Measurements from ENCODE around the gene CIITA. TPM values are rescaled to one million over a fixed set of nuclear protein-coding genes. Genes with fewer than 3 reads are reported as not detected.

Gene CIITA
- total and polyA plus RNA-seq, 8 donors: 1.8 to 39.7 (median 5.4) TPM

DNA sequence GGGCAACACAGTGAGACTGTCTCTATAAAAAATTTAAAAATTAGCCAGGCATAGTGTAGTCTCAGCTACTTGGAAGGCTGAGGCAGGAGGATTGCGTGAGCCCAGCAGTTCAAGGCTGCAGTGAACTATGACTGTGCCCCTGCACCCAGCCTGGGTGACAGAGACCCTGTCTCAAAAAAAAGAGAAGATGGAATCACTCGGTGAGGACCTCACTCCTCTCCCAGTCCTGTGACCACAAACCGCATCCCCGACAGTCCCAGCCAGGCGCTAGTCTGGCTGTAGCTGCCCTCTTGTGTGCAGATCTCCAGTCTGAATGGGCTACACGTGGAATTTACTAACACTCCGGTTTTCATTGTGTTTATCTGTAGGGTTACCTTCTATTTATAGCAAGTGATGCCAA, 54.1 kb downstream of the CIITA start:
- peaks cover 4 to 24% (median 10%) of the 10 kb centered on the region in 3 donors for H3K4me1 ChIP-seq
- no peak for TF ChIP-seq CTCF (IDR thresholded peaks at IDR 0.05)
- WGBS, 2 donors: 69 to 76% methylated on average over 7 of the region's 7 CpGs
- H3K27ac ChIP-seq: no peak overlapping the region
- intact Hi-C loops (cut with DNase I): no loop called here
- no peak overlapping the region for H3K4me3 ChIP-seq
- H3K27me3 ChIP-seq: no peaks in the 10 kb centered on the region
- no peaks in the 10 kb centered on the region for H3K36me3 ChIP-seq
- no peaks in the 10 kb centered on the region for H3K9me3 ChIP-seq
- no peak for FAIRE-seq
- DNase-seq: no peak
- ATAC-seq: no peak

GRCh38 chr16:10931977-10932632, 55.1 kb downstream of the CIITA start:
- WGBS, 2 donors: 94% methylated on average over 11 of the region's 11 CpGs
- H3K27me3 ChIP-seq: no peaks in the 10 kb centered on the region
- H3K4me1 ChIP-seq: peaks cover 4 to 34% (median 12%) of the 10 kb centered on the region in 3 donors

DNA sequence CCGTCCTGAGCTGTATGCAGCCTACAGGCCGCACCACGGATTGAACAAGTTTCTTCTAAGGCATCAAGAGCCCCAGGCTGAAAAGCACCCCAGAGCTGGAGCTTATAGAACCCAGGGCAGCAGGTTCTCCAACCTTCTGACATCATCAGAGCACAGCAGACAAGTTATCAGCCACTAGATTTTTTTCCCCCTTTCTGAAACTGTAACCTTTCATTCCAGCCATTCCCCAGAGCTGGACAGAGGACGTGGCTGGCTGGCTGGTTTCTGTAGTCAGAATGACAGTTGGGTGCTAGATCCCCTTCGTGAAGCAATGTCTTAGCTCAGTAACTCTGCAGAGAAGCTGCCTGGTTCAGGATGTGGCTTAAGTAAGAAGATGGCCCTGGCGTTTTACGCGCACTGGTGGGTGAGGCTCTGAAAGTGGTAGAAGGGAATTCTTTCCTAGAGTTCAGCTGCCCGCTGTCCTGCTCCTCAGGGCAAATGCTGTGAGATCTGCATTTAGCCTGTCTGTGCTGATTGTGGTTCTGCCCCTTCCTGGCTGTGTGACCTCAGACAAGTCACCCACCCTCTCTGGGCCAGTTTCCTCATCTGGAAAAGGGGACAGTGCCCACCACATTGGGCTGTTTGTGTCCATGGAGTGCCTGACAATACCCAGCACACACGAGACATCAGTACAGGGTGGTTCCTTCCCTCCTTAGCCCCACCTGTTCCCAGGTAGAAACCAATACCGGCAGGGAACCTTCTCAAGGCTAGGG, 56.1 kb downstream of the CIITA start:
- Histone ChIP-seq H3K27ac (no peak overlapping the region), H3K36me3 (no peaks in the 10 kb centered on the region), H3K27me3 (no peaks in the 10 kb centered on the region), H3K4me1 (peaks cover 10 to 44% (median 23%) of the 10 kb centered on the region in 3 donors), H3K4me3 (no peak overlapping the region), H3K9me3 (no peaks in the 10 kb centered on the region)
- 88 to 91% methylated on average over 11 of the region's 11 CpGs for WGBS, 2 donors
- FAIRE-seq: no peak
- DNase-seq: no peak
- no peak for ATAC-seq
- intact Hi-C loops (cut with DNase I): no loop called here
- no peak for TF ChIP-seq CTCF (IDR thresholded peaks at IDR 0.05)

More at GRCh38 chr16:10931977-10932632, 55.1 kb downstream of the CIITA start:
- ATAC-seq: no peak
- intact Hi-C loops (cut with DNase I): no loop called here
- Histone ChIP-seq H3K27ac (no peak overlapping the region), H3K9me3 (no peaks in the 10 kb centered on the region), H3K36me3 (no peaks in the 10 kb centered on the region), H3K4me3 (no peak overlapping the region)
- no peak for TF ChIP-seq CTCF (IDR thresholded peaks at IDR 0.05)
- DNase-seq: no peak
- no peak for FAIRE-seq

- TF ChIP-seq CTCF (IDR thresholded peaks at IDR 0.05): no peak
- Histone ChIP-seq H3K36me3 (no peaks in the 10 kb centered on the region), H3K4me3 (no peak overlapping the region), H3K4me1 (peaks cover 15 to 52% (median 29%) of the 10 kb centered on the region in 3 donors), H3K9me3 (no peaks in the 10 kb centered on the region), H3K27me3 (no peaks in the 10 kb centered on the region), H3K27ac (no peak overlapping the region)
- no peak for ATAC-seq
- 87% methylated on average over 8 of the region's 8 CpGs for WGBS, 2 donors
- intact Hi-C loops (cut with DNase I): no loop called here
- no peak for DNase-seq
- no peak for FAIRE-seq
Measured at GRCh38 chr16:10933865-10934264, 56.9 kb downstream of the CIITA start.

Data from pancreas (tissue), 10 donors.